HFF-Myc (cell line): ENCODE measurements around the gene MAGEF1.

Experiments
- DNase-seq: peaks from one replicate; pipeline ENCODE4 v3.0.0-alpha.2; 2011; ENCODE audit warnings: low read depth; ENCODE audit errors: extremely low read depth
- H3K4me3 ChIP-seq: replicated peaks from 2 replicates; pipeline ENCODE4 v1.5.1; 2011; ENCODE audit warnings: low read depth, mild to moderate bottlenecking, control low read depth, low read length
- TF ChIP-seq, protein P1 (sequence below): IDR thresholded peaks from 2 replicates; pipeline ENCODE4 v1.5.1; 2012; ENCODE audit warnings: mild to moderate bottlenecking, low read depth, low read length, control low read depth; ENCODE audit errors: missing control alignments

Gene MAGEF1

DNA sequence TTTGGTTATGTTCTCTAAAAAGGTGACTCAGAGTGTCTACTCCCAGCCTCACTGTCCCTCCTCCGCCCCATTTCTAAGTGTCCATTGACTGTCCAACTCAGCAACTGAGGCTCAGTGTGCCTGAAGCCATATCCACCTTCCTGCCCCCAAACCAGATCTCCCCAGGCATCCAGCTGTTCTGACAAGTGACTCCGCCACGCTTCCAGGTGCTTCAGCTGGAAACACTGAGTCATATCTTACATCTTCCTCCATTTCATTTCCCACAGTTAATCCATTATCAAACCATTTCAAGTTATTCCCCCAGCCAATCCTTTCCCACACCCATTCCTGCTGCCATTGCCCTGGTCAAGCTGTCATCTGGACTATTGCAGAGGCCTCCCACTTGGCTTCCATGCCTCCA lies 17.1 kb downstream of the MAGEF1 start:
- no peak for DNase-seq
- TF ChIP-seq, protein P1, sequence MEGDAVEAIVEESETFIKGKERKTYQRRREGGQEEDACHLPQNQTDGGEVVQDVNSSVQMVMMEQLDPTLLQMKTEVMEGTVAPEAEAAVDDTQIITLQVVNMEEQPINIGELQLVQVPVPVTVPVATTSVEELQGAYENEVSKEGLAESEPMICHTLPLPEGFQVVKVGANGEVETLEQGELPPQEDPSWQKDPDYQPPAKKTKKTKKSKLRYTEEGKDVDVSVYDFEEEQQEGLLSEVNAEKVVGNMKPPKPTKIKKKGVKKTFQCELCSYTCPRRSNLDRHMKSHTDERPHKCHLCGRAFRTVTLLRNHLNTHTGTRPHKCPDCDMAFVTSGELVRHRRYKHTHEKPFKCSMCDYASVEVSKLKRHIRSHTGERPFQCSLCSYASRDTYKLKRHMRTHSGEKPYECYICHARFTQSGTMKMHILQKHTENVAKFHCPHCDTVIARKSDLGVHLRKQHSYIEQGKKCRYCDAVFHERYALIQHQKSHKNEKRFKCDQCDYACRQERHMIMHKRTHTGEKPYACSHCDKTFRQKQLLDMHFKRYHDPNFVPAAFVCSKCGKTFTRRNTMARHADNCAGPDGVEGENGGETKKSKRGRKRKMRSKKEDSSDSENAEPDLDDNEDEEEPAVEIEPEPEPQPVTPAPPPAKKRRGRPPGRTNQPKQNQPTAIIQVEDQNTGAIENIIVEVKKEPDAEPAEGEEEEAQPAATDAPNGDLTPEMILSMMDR: no peak
- H3K4me3 ChIP-seq: no peak overlapping the region

GRCh38 chr3:184694133-184694665 lies 17.7 kb downstream of the MAGEF1 start:
- no peak for DNase-seq
- TF ChIP-seq, protein P1: no peak
- no peak overlapping the region for H3K4me3 ChIP-seq

DNA sequence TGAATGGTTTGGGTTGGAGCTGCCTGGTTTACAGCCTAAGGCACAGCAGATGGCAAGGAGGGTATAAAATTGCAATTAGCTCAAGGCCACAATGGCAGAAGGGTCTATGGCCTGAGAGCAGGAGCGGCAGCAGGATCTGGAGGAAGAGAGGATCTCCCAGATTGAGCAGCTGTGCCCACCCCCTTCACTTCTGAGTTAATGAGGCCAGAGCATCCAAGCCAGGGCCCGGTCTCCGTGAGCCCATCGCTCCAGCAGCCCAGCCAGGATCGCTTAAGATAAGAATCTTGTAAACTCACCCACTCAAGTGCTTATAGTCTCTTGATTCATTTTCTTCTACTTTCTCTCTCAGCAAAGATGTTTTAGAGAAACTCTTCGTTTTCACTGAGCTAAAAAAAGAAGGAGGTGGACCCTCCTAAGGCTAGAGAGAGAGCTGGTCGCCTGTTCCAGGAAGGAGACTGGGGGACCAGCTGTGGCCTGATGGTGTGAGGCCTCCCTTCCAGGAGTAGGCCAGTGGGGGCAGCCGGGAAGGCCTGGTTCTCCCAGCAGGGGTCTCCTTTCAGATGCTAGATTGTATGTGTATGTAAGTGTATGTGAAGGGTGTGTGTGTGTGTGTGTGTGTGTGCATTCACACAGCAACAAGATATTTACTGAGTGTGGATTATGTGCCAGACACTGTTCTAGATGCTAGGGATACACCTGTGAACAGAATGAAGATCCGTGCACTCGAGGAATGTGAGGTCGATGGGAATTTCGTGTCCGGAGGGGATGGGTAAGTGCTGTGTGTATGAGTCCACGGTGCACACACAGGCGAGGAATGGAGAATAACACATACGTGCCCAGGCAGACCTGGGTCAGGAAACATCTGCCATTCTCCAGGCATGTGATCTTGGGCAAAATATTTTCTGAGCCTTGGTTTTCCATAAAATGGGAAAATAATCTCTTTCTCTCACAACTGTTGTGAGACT lies 18.6 kb downstream of the MAGEF1 start:
- no peak for DNase-seq
- TF ChIP-seq, protein P1: no peak

GRCh38 chr3:184691397-184692231 lies 20.2 kb downstream of the MAGEF1 start:
- DNase-seq: no peak
- H3K4me3 ChIP-seq: no peak overlapping the region
- TF ChIP-seq, protein P1: no peak

More for the DNA sequence above, 18.6 kb downstream of the MAGEF1 start:
- no peak overlapping the region for H3K4me3 ChIP-seq

- DNase-seq: no peak
- no peak overlapping the region for H3K4me3 ChIP-seq
- TF ChIP-seq, protein P1: no peak
Observed at GRCh38 chr3:184690192-184690883, 21.5 kb downstream of the MAGEF1 start.

DNA sequence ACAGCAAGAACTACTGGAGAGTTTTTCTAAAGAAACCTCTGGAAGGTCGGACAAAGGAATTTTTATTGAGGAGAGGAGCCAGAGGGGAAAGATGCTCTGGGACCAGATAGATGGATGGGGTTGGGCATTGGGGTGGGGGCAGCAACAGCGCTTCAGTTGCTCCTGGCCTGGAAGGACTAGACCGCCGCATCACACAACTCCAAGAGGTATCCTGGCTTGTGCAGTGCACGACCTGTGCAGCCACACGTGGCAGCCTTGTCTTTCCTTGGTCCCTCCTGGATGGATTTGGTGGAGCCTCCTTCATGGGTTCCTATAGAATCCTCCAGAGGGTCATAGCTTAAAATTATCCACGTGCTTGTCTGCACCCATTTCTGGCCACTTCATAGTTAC lies 23.0 kb downstream of the MAGEF1 start:
- no peak for DNase-seq
- TF ChIP-seq, protein P1: no peak
- H3K4me3 ChIP-seq: no peak overlapping the region
